H1 (cell line): ENCODE measurements around the gene FRRS1L. TPM values are rescaled to one million over a fixed set of nuclear protein-coding genes. Genes with fewer than 3 reads are reported as not detected.

Experiments used
- CTCF ChIA-PET: fragments of 300-600 bp; sonication (Branson Sonifier 250); formaldehyde crosslinking; loops from one replicate; lab custom pipeline; 2021; ENCODE audit not compliant: partially characterized antibody; lab: Charles Lee
- POLR2A ChIA-PET: fragments of 300-600 bp; sonication (Branson Sonifier 250); formaldehyde crosslinking; loops from one replicate; lab custom pipeline; 2021; ENCODE audit warnings: inconsistent platforms; ENCODE audit not compliant: partially characterized antibody; lab: Charles Lee
- DNase-seq, 2 experiments: peaks; one replicate each; pipeline versions ENCODE4 v3.0.0 to v3.0.0-alpha.2; 2010 to 2022; ENCODE audit warnings: low spot score in 2 of 2, low read depth in 1 of 2, mixed read lengths in 1 of 2
- FAIRE-seq: peaks from 2 replicates; lab custom pipeline; 2011; peaks lifted over from hg19 to GRCh38; lab: Jason Lieb, UNC
- H2AFZ ChIP-seq: 2 replicates; pipeline ENCODE4 v1.8.1; 2012; ENCODE audit warnings: low read length, inconsistent platforms
- H2AK5ac ChIP-seq: 2 replicates; pipeline ENCODE4 v1.6.1; 2013; ENCODE audit warnings: low read depth, low read length
- H2BK120ac ChIP-seq: replicated peaks from 2 replicates; pipeline ENCODE3; 2013; ENCODE audit warnings: low read depth, low read length, inconsistent platforms
- H2BK12ac ChIP-seq: 2 replicates; pipeline ENCODE4 v1.6.1; 2013; ENCODE audit warnings: low read depth, low read length
- H2BK15ac ChIP-seq: 2 replicates; pipeline ENCODE4 v1.6.1; 2013; ENCODE audit warnings: low read length
- H2BK20ac ChIP-seq: 2 replicates; pipeline ENCODE4 v1.6.1; 2013; ENCODE audit warnings: low read length
- H2BK5ac ChIP-seq: 2 replicates; pipeline ENCODE4 v1.6.1; 2013; ENCODE audit warnings: low read depth, low read length
- H3K14ac ChIP-seq: 2 replicates; pipeline ENCODE4 v1.6.1; 2013; ENCODE audit warnings: inconsistent platforms; ENCODE audit not compliant: insufficient read length
- H3K18ac ChIP-seq: 2 replicates; pipeline ENCODE4 v1.6.1; 2013; ENCODE audit warnings: low read length; ENCODE audit errors: extremely low read depth
- H3K23ac ChIP-seq: 2 replicates; pipeline ENCODE4 v1.6.1; 2013; ENCODE audit warnings: inconsistent platforms; ENCODE audit not compliant: insufficient read length
- H3K23me2 ChIP-seq: 2 replicates; pipeline ENCODE4 v1.6.1; 2013; ENCODE audit warnings: low read depth, low read length
- H3K27ac ChIP-seq: 2 replicates; pipeline ENCODE4 v1.6.1; 2011; ENCODE audit warnings: low read depth, low read length, inconsistent platforms
- H3K27me3 ChIP-seq, 4 experiments: replicated peaks in 1 of 4; 1 replicate in 1 of 4; 2 replicates in 3 of 4; pipeline versions ENCODE4 v1.6.1 to v1.8.1; 2011 to 2013; ENCODE audit warnings: low read length in 3 of 4, mild to moderate bottlenecking in 3 of 4, inconsistent platforms in 2 of 4, mixed read lengths in 2 of 4, moderate library complexity in 1 of 4; ENCODE audit not compliant: control insufficient read depth in 3 of 4, insufficient read depth in 3 of 4; ENCODE audit errors: extremely low read depth in 1 of 4
- H3K36me3 ChIP-seq, 4 experiments: 2 replicates each; pipeline versions ENCODE4 v1.6.1 to v1.8.1; 2011 to 2013; ENCODE audit warnings: mild to moderate bottlenecking in 4 of 4, low read length in 3 of 4, moderate library complexity in 2 of 4, control low read depth in 1 of 4, inconsistent platforms in 1 of 4; ENCODE audit not compliant: insufficient read depth in 4 of 4, control insufficient read depth in 2 of 4
- H3K4ac ChIP-seq: replicated peaks from 2 replicates; pipeline ENCODE3; 2013; ENCODE audit warnings: low read length, low read depth, mixed read lengths, inconsistent platforms; ENCODE audit not compliant: insufficient read length
- H3K4me1 ChIP-seq, 4 experiments: replicated peaks in 1 of 4; 1 replicate in 1 of 4; 2 replicates in 3 of 4; pipeline versions ENCODE4 v1.6.1 to v1.8.1; 2011 to 2013; ENCODE audit warnings: low read length in 3 of 4, inconsistent platforms in 2 of 4, mixed read lengths in 1 of 4; ENCODE audit not compliant: insufficient read depth in 4 of 4, control insufficient read depth in 3 of 4
- H3K4me2 ChIP-seq, 2 experiments: 2 replicates each; pipeline versions ENCODE4 v1.6.1 to v1.8.1; 2011 to 2013; ENCODE audit warnings: low read depth in 2 of 2, low read length in 2 of 2, control low read depth in 1 of 2, inconsistent platforms in 1 of 2, mild to moderate bottlenecking in 1 of 2; ENCODE audit not compliant: insufficient read depth in 1 of 2
- H3K4me3 ChIP-seq, 4 experiments: fragments of 200-600, 300-600 bp in 1 of 4; sonication (generic), shearing (Covaris generic), sonication (Bioruptor Twin) in 1 of 4; 2 replicates each; pipeline versions ENCODE4 v1.5.1 to v1.8.1; 2011 to 2016; ENCODE audit warnings: low read length in 4 of 4, low read depth in 3 of 4, control low read depth in 2 of 4, inconsistent platforms in 2 of 4, mild to moderate bottlenecking in 2 of 4, mixed read lengths in 1 of 4, moderate library complexity in 1 of 4; ENCODE audit not compliant: insufficient read depth in 2 of 4; ENCODE audit errors: extremely low read depth in 1 of 4
- H3K56ac ChIP-seq: replicated peaks from 2 replicates; pipeline ENCODE3; 2013; ENCODE audit warnings: low read depth, mild to moderate bottlenecking, mixed read lengths, low read length, inconsistent platforms; ENCODE audit not compliant: insufficient read length
- H3K79me1 ChIP-seq: 2 replicates; pipeline ENCODE4 v1.6.1; 2013; ENCODE audit warnings: low read depth, low read length, control low read depth
- H3K79me2 ChIP-seq, 2 experiments: 2 replicates each; pipeline versions ENCODE4 v1.6.1 to v1.8.1; 2012 to 2013; ENCODE audit warnings: low read length in 2 of 2, mild to moderate bottlenecking in 2 of 2, inconsistent platforms in 1 of 2; ENCODE audit not compliant: insufficient read depth in 2 of 2, control insufficient read depth in 1 of 2
- H3K9ac ChIP-seq, 4 experiments: replicated peaks in 1 of 4; 1 replicate in 1 of 4; 2 replicates in 3 of 4; pipeline versions ENCODE4 v1.6.1 to v1.8.1; 2011 to 2013; ENCODE audit warnings: low read depth in 3 of 4, low read length in 3 of 4, control low read depth in 2 of 4, mild to moderate bottlenecking in 2 of 4, moderate library complexity in 2 of 4, inconsistent platforms in 1 of 4; ENCODE audit errors: extremely low read depth in 1 of 4
- H3K9me3 ChIP-seq, 2 experiments: 2 replicates each; pipeline versions ENCODE4 v1.6.1 to v1.8.1; 2012 to 2013; ENCODE audit warnings: mild to moderate bottlenecking in 2 of 2, moderate library complexity in 2 of 2, control low read depth in 1 of 2, inconsistent platforms in 1 of 2, low read depth in 1 of 2, low read length in 1 of 2, mixed read lengths in 1 of 2; ENCODE audit not compliant: insufficient read depth in 2 of 2
- H4K20me1 ChIP-seq, 2 experiments: replicated peaks in 1 of 2; 2 replicates each; pipeline versions ENCODE3 to v1.8.1; 2011 to 2013; ENCODE audit warnings: inconsistent platforms in 2 of 2, low read length in 2 of 2, mild to moderate bottlenecking in 1 of 2; ENCODE audit not compliant: insufficient read depth in 2 of 2, control insufficient read depth in 1 of 2
- H4K5ac ChIP-seq: 2 replicates; pipeline ENCODE4 v1.6.1; 2013; ENCODE audit warnings: low read length, low read depth, mixed read lengths, inconsistent platforms; ENCODE audit not compliant: insufficient read length
- H4K8ac ChIP-seq: 2 replicates; pipeline ENCODE4 v1.8.0; 2013; ENCODE audit warnings: mild to moderate bottlenecking, moderate library complexity, low read length, inconsistent platforms; ENCODE audit not compliant: insufficient read depth; ENCODE audit errors: extremely low read depth
- H4K91ac ChIP-seq: replicated peaks from 2 replicates; pipeline ENCODE3; 2013; ENCODE audit warnings: low read length, mixed read lengths, inconsistent platforms; ENCODE audit not compliant: insufficient read length
- BACH1 ChIP-seq: IDR thresholded peaks from 2 replicates; pipeline ENCODE4 v1.6.1; 2012; ENCODE audit warnings: low read length, improper control_type of control experiment
- CEBPB ChIP-seq: IDR thresholded peaks from 2 replicates; pipeline ENCODE4 v1.6.1; 2012; ENCODE audit warnings: low read depth, low read length
- RAD21 ChIP-seq, 2 experiments: IDR thresholded peaks in 1 of 2; conservative IDR thresholded peaks in 1 of 2; 2 replicates each; pipeline ENCODE4 v1.6.1; 2011; ENCODE audit warnings: low read depth in 2 of 2, low read length in 2 of 2, improper control_type of control experiment in 1 of 2, inconsistent platforms in 1 of 2, mild to moderate bottlenecking in 1 of 2, moderate library complexity in 1 of 2
- WGBS, 2 experiments: shearing (Covaris generic) in 1 of 2; methylation state at CpG; one replicate each; pipeline versions ENCODE4 v1.1.6 to v1.1.7; 2013 to 2015; ENCODE audit warnings: low lambda C conversion rate in 2 of 2, mixed read lengths in 2 of 2, inconsistent platforms in 1 of 2, low coverage in 1 of 2, missing lambda C conversion rate in 1 of 2; ENCODE audit not compliant: insufficient replicate concordance in 2 of 2, insufficient coverage in 1 of 2, insufficient read length in 1 of 2; ENCODE audit errors: extremely low coverage in 1 of 2, missing lambda C conversion rate in 1 of 2; 5-methylcytosine and 5-hydroxymethylcytosine counted together
- polyA plus RNA-seq, 7 experiments: library from polyadenylated mRNA; depleted of rRNA in 3 of 7; stranded (reverse) in 5 of 7; unstranded in 2 of 7; fragments of >200 nt in 5 of 7; fragments of 200-250 nt in 2 of 7; gene quantifications; 1 replicate in 5 of 7; 2 replicates in 1 of 7; 4 replicates in 1 of 7; pipeline versions ENCODE4 v1.2.1 to v1.2.3, GENCODE V29; 2011 to 2013; ENCODE audit warnings: missing spikeins in 2 of 7, mixed read lengths in 2 of 7
- total RNA-seq: library from RNA; stranded (reverse); fragmentation: NEBNext Ultra II Directional; extraction: Animal tissue kit (Norgen Biotek cat#: 25700); gene quantifications from 2 replicates; pipeline ENCODE4 v1.2.1, GENCODE V29; 2021

Gene FRRS1L
- total and polyA plus RNA-seq, 2 of the 8 experiments (the other 6 are each of a cell fraction or from before 2014, with no cell fraction given) = 1.0 to 2.2 TPM

- DNase-seq = no peak
- no peak overlapping the region for H3K56ac ChIP-seq
- peaks cover 10% of the 10 kb centered on the region for H3K23me2 ChIP-seq
- H3K4ac ChIP-seq = no peak overlapping the region
- H3K9me3 ChIP-seq = no peaks in the 10 kb centered on the region
- H2BK120ac ChIP-seq = no peak overlapping the region
- H3K9ac ChIP-seq = no peak overlapping the region
- H2BK20ac ChIP-seq = no peak overlapping the region
- TF ChIP-seq BACH1 (0 out of 2 replicates have a peak, but pooled peaks have one; percentile 24), RAD21 (IDR thresholded peaks at IDR 0.05 in 1 of 2, conservative IDR thresholded peaks at IDR 0.05 in 1 of 2; ENCODE audit: low read depth in 2 of 2, low read length in 2 of 2) (no peak), CEBPB (peak; percentile 46; the same call in 1 of the 2 replicates)
- H3K27ac ChIP-seq = no peak overlapping the region
- H4K8ac ChIP-seq = no peak overlapping the region
- no peak overlapping the region for H2BK5ac ChIP-seq
- H3K79me1 ChIP-seq = peaks cover 9% of the 10 kb centered on the region
- no peak overlapping the region for H3K4me2 ChIP-seq
- ChIA-PET CTCF (no interaction called here), POLR2A (interaction anchor here (1.0 to 1.2 kb wide), 4 partner anchors 7 to 109 kb away, joined by 3 to 5 read pairs (median 3); no protein-coding TSS in a partner anchor)
- H3K18ac ChIP-seq = no peak overlapping the region
- no peak overlapping the region for H3K14ac ChIP-seq
- H2BK12ac ChIP-seq = no peak overlapping the region; the same call in 1 of the 2 replicates
- no peak overlapping the region for H3K4me3 ChIP-seq
- H4K5ac ChIP-seq = no peak overlapping the region
- peaks cover 5 to 9% of the 10 kb centered on the region in 2 experiments for H4K20me1 ChIP-seq
- no peak for FAIRE-seq
- H2AFZ ChIP-seq = no peak overlapping the region
- H3K27me3 ChIP-seq = no peaks in the 10 kb centered on the region
- WGBS, 2 experiments = 89% methylated on average over 12 of the region's 12 CpGs; no CpG with 5 or more reads in 1 of the 2 experiments
- H3K79me2 ChIP-seq = peaks cover 14 to 17% of the 10 kb centered on the region in 2 experiments
- no peaks in the 10 kb centered on the region for H3K36me3 ChIP-seq
- H3K4me1 ChIP-seq = peaks cover 7 to 14% (median 12%) of the 10 kb centered on the region in 4 experiments; a peak in 6 of 7 replicates
- H2BK15ac ChIP-seq = peak overlapping the region; percentile 22; the same call in 1 of the 2 replicates
- H3K23ac ChIP-seq = no peak overlapping the region
- H2AK5ac ChIP-seq = no peak overlapping the region
- no peak overlapping the region for H4K91ac ChIP-seq
These were observed 44.1 kb downstream of the FRRS1L start for GRCh38 chr9:109122726-109123621.
